Stimulated activated CD8-positive, alpha-beta memory T cell treated with anti-CD3 and anti-CD28 coated beads, Interleukin-15, amount 100 ng/mL, for 1 hour (primary cell): Measurements from ENCODE around the gene MET.

ENCODE experiments used
- DNase-seq: peaks from one replicate; pipeline ENCODE4 v3.0.0-alpha.2; 2020; ENCODE audit warnings: low read depth

Gene MET

DNA sequence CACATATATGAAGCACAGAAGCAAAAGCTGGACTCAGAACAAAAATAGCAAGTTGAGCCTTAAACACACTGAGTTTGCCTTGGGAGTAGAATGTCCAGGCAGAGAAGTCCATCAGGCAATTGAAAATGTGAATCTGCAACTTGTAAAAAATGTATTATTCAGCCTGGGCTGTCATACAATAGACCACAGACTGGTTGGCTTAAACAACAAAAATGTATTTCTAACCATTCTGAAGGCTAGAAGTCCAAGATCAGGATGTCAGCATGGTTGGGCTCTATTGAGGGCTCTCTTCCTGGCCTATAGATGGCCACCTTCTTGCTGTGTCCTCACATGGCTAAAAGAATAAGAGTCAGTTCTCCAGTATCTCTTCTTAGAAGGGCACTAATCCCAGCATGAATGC is 113.8 kb downstream of the MET start:
- no peak for DNase-seq

DNA sequence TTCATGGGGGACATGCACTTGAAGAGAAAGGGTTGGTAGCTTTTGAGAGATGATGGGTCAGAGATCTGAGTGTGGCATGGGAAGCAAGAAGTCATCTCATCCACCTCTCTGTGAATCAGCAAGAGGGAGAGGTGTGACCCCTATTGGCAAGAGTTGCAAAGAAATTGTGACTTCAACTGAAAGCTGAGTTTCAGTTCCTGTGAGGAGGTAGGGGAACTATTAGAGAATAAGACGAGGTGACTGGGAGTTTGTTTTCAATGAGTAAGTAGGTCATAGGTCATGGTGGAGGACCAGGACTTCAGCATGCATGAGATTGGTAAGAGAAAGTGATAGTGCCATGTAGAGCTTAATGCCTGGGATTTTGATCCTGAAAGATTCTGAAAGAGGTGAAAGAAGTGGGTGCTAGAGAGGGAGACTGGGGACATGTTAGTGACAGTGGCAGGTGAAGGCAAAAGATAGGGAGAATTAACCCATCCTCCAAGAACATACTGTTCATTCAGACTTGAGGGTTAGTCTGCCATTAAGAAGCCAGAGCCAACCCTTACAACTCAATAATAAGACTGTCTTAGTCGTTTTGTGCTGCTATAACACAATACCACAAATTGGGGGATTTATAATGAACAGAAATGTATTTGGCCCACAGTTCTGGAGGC is 114.9 kb downstream of the MET start:
- no peak for DNase-seq

DNA sequence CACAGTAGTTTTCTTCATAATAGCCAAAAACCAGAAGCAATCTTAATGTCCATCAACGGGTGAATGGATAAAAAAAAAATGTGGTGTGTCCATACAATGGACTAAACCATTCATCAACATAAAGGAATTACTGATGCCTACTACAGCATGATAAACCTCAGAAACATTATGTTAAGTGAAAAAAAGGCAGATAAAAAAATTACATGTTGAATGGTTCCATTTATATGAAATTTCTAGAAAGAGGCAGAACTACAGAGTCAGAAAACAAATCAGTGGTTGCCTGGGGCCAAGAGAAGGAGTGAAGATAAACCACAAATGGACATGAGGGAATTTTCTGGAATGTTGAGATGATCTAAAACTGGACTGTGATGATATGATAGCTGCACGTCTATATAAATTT is 115.9 kb downstream of the MET start:
- DNase-seq = no peak

DNA sequence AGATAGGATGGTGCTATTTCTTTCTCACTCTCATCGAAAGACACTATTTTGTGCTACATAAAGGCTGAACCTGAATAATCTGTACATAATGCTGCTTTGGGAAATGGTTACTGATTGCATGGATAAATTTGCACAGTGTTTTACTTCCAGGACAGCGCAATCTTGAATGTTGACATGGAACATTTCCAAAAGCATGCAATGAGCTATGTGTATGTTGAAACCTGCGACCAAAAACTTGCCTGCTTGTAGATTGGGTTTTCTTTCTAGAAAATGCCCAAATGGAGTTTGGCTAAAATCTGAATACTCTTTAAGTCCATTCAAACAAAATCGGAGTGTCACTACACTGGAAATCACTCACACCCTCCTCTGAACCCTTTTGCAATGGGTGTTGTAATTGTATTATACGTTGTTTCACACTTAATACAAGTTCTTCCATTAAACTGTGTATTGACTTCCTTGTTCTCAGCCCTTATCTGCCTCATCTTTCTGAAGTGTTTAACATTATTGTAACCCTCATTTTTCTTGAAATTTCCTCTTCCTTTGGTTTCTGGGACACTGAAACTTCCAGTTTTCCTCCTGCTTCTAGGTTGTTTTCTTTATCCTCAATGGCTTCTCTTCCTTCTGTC is 116.7 kb downstream of the MET start:
- no peak for DNase-seq

DNA sequence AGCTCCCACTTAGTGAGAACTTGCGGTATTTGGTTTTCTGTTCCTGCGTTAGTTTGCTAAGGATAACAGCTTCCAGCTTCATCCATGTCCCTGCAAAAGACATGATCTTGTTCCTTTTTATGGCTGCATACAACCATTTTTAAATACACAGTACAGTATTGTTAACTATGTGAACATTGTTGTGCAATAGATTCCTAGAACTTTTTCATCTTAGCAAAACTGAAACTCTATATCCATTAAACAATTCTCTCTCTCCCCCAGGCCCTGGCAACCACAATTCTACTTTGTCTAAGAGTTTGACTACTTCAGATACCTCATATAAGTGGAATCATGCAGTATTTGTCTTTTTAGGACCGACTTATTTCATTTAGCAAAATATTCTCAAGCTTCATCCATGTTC is 118.0 kb downstream of the MET start:
- DNase-seq = no peak

GRCh38 chr7:116792813-116793212 is 120.8 kb downstream of the MET start:
- no peak for DNase-seq

- no peak for DNase-seq
Measured at GRCh38 chr7:116793795-116794340, 121.9 kb downstream of the MET start.

DNA sequence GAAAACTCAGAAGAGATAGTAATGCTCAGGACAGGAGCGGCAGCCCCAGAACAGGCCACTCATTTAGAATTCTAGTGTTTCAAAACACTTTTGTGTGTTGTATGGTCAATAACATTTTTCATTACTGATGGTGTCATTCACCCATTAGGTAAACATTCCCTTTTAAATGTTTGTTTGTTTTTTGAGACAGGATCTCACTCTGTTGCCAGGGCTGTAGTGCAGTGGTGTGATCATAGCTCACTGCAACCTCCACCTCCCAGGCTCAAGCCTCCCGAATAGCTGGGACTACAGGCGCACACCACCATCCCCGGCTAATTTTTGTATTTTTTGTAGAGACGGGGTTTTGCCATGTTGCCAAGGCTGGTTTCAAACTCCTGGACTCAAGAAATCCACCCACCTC is 124.5 kb downstream of the MET start:
- DNase-seq = no peak

- no peak for DNase-seq
Measured at GRCh38 chr7:116797612-116798011, 125.6 kb downstream of the MET start.

GRCh38 chr7:116798232-116798631 is 126.2 kb downstream of the MET start:
- DNase-seq = no peak

GRCh38 chr7:116799916-116800315 is 127.9 kb downstream of the MET start:
- DNase-seq = no peak

GRCh38 chr7:116800594-116800993 is 128.6 kb downstream of the MET start:
- no peak for DNase-seq

DNA sequence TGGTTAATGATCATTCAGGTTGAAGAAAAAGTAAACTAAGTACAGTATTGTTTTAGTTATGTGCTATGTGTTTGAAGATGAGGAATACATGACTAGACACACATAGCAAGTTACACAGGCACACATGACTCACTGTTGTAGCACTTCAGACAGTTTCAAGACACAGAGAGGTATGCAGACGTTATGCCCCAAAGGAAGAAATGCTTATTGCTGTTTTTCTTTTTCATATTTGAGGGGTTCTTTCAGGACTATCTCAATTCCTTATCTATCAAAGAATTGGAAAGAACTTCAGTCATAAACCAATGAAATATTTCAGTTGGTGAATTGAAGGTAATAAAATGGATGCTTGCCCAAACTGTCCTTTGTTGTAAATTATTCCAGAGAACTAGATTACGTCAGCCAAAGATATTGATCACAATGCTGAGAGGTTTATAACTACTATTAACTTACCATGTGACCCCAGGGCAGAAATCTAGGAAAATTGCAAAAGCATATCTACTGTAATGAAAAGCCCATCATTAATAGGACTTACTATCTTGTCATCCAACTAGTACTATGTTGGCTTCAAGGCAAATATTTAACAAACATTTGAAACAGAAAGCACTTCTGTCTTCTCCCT is 129.2 kb downstream of the MET start:
- DNase-seq = no peak

DNA sequence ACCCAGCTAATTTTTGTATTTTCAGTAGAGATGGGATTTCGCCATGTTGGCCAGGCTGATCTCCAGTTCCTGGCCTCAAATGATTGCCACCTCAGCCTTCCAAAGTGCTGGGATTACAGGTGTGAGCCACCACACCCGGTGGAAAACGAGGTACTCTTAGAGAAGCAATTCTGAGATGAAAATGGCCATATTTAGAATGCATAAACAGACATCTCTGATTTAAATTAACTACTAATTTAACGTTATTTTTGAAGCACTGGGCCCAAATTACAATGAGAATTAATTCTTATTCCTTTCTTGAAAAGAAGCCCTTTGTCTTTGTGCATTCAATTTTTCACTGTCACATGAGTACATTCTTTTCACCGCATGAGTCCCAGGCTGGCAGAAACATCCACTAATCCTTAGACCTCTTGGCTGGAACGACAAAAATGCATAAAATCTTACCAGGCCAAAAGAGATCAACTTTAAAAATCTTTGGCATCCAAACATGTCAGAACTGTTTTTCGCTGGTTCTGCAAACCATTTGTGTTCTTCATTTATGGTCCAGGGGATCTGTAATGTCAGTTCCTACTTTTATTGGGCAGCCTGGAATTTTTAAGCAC is 130.2 kb downstream of the MET start:
- no peak for DNase-seq

GRCh38 chr7:116802746-116803152 is 130.8 kb downstream of the MET start:
- DNase-seq = no peak

DNA sequence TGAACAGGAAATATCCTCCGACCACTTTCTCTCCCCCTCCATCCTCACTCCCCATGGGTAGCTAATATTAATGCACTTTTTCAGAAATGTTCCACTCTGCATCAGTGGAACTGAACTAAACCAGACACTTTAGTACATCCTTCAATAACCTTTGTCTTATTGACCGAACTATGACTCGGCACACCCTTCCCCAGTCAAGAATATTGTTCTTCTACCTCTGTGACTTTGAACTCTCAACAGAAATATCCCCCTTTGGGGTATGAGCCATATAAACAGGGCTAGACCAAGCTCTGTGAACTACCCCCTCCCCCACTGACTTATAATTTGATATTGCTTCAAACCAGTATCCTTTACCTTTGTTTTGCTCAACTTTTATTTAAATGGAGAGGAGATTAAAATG is 132.5 kb downstream of the MET start:
- DNase-seq = no peak

DNA sequence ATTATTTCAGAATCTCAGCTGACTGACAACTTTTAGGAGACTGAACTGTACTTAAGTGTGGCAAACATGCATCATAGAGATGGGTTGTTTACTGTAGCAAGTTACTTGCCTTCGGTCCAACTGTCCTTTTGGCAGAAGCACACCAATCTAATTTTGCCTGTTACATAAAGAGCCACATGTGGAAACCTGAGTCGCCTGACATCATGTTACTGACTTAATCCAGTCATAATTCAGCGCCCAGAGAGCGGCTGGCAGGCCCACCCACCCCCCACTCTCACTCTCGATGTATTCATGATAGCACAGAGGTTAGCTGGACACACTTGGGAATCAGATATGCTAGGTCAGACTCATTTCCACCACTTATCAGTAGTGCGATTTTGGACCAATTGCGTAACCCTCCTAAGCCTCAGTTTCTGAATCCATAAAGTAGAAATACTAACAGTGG is 133.1 kb downstream of the MET start:
- DNase-seq = no peak

- DNase-seq = no peak
Measured at GRCh38 chr7:116806046-116806944, 134.3 kb downstream of the MET start.

DNA sequence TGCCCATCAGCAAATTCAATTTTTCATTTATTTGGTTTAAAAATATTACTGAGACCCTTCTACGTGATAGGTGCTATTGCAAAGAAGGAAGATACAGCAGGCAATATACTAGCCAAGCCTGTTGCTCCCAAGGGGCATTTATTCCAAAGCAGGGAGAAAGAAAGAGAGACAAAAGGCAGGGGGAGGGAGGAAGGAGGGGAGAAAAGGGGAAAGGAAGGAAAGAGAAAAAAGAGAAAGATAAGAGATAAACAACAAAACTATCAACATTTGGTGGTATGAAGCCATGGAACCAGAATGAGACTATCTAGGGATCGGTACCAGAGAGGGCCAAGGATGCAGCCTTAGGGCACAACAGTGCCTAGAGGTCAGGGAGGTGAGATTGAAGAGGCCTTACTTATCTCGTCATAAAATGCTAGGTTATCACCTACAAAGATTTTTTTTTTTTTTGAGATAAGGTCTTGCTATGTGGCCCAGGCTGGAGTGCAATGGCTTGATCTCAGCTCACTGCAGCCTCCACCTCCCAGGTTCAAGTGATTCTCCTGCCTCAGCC is 135.1 kb downstream of the MET start:
- DNase-seq = no peak

- DNase-seq = no peak
Measured at GRCh38 chr7:116809636-116810266, 137.8 kb downstream of the MET start.
